ENCODE data around the gene TP53I3. TPM values are rescaled to one million over a fixed set of nuclear protein-coding genes. Genes with fewer than 3 reads are reported as not detected.
"Not testable (repeated sequence)": the region's sequence is repeated elsewhere in the genome, so short reads cannot be mapped to it uniquely, and the experiment has no call there.

The TP53I3 gene
- total RNA-seq, 1 donor from 2014 or later, result 1.2 TPM

- H3K4me1 Mint-ChIP-seq; H3K27ac Mint-ChIP-seq; H3K27me3 Mint-ChIP-seq; DNase-seq; H3K4me3 Mint-ChIP-seq; H3K36me3 Mint-ChIP-seq (ENCODE audit: low read depth); intact Hi-C loops (cut with micrococcal nuclease): not testable (repeated sequence)
- H3K9me3 Mint-ChIP-seq, result peaks cover 27% of the 10 kb centered on the region
Observed at GRCh38 chr2:24109431-24109830, 24.8 kb upstream of the TP53I3 start.

DNA sequence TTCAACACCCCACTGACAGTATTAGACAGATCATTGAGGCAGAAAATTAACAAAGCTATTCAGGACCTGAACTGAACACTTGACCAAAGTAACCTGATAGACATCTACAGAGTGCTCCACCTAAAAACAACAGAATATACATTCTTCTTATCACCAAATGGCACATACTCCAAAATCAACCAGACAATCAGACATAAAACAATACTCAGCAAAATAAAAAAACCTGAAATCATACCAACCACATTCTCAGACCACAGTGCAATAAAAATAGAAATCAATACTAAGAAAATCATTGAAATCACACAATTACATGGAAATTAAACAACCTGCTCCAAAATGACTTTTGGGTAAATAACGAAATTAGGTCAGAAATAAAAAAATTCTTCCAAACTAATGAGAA lies 22.7 kb upstream of the TP53I3 start:
- no peak overlapping the region for H3K4me3 Mint-ChIP-seq
- H3K36me3 Mint-ChIP-seq (ENCODE audit: low read depth), result no peaks in the 10 kb centered on the region
- H3K27me3 Mint-ChIP-seq, result peaks cover 6% of the 10 kb centered on the region
- intact Hi-C loops (cut with micrococcal nuclease), result no loop called here
- no peaks in the 10 kb centered on the region for H3K4me1 Mint-ChIP-seq
- no peak overlapping the region for H3K27ac Mint-ChIP-seq
- peaks cover 30% of the 10 kb centered on the region for H3K9me3 Mint-ChIP-seq
- DNase-seq, result no peak

DNA sequence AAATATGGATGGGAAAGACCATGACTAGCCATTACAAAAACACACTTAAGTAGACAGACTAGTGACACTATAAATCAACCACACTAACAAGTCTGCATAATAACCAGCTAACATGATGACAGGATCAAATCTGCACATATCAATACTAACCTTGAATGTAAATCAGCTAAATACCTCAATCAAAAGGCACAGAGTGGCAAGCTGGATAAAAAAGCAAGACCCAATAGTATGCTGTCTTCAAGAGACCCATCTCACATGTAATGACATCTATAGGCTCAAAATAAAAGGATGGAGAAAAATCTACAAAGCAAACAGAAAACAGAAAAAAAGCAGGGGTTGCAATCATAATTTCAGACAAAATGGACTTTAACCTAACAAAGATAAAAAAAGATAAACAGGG lies 22.2 kb upstream of the TP53I3 start:
- intact Hi-C loops (cut with micrococcal nuclease), result no loop called here

GRCh38 chr2:24105816-24106215 lies 21.2 kb upstream of the TP53I3 start:
- H3K36me3 Mint-ChIP-seq (ENCODE audit: low read depth), result no peaks in the 10 kb centered on the region
- no peak overlapping the region for H3K4me3 Mint-ChIP-seq
- peaks cover 6% of the 10 kb centered on the region for H3K27me3 Mint-ChIP-seq
- DNase-seq, result no peak
- no peak overlapping the region for H3K27ac Mint-ChIP-seq
- no peaks in the 10 kb centered on the region for H3K4me1 Mint-ChIP-seq
- intact Hi-C loops (cut with micrococcal nuclease), result no loop called here
- peaks cover 30% of the 10 kb centered on the region for H3K9me3 Mint-ChIP-seq

More for the DNA sequence above, 22.2 kb upstream of the TP53I3 start:
- H3K4me1 Mint-ChIP-seq, result no peaks in the 10 kb centered on the region
- H3K27ac Mint-ChIP-seq, result no peak overlapping the region
- H3K36me3 Mint-ChIP-seq (ENCODE audit: low read depth), result no peaks in the 10 kb centered on the region
- peaks cover 30% of the 10 kb centered on the region for H3K9me3 Mint-ChIP-seq
- no peak overlapping the region for H3K4me3 Mint-ChIP-seq
- DNase-seq, result no peak
- H3K27me3 Mint-ChIP-seq, result peaks cover 6% of the 10 kb centered on the region

- intact Hi-C loops (cut with micrococcal nuclease), result no loop called here
- Mint-ChIP-seq H3K4me3 (no peak overlapping the region), H3K27me3 (peaks cover 6% of the 10 kb centered on the region), H3K4me1 (no peaks in the 10 kb centered on the region), H3K36me3 (ENCODE audit: low read depth) (peaks cover 2% of the 10 kb centered on the region), H3K27ac (no peak overlapping the region), H3K9me3 (peaks cover 33% of the 10 kb centered on the region)
- DNase-seq, result no peak
Observed at GRCh38 chr2:24104906-24105305, 20.3 kb upstream of the TP53I3 start.

- Mint-ChIP-seq H3K9me3 (peaks cover 36% of the 10 kb centered on the region), H3K27ac (no peak overlapping the region), H3K36me3 (ENCODE audit: low read depth) (peaks cover 4% of the 10 kb centered on the region), H3K27me3 (peaks cover 6% of the 10 kb centered on the region), H3K4me1 (no peaks in the 10 kb centered on the region), H3K4me3 (no peak overlapping the region)
- intact Hi-C loops (cut with micrococcal nuclease), result no loop called here
- DNase-seq, result no peak
Observed at GRCh38 chr2:24104110-24104650, 19.5 kb upstream of the TP53I3 start.

GRCh38 chr2:24102677-24103076 lies 18.0 kb upstream of the TP53I3 start:
- H3K36me3 Mint-ChIP-seq (ENCODE audit: low read depth), result peaks cover 4% of the 10 kb centered on the region
- no peak for DNase-seq
- H3K27me3 Mint-ChIP-seq, result peaks cover 5% of the 10 kb centered on the region
- H3K27ac Mint-ChIP-seq, result no peak overlapping the region
- peaks cover 34% of the 10 kb centered on the region for H3K9me3 Mint-ChIP-seq
- no peak overlapping the region for H3K4me3 Mint-ChIP-seq
- no peaks in the 10 kb centered on the region for H3K4me1 Mint-ChIP-seq
- intact Hi-C loops (cut with micrococcal nuclease), result no loop called here

GRCh38 chr2:24101992-24102391 lies 17.4 kb upstream of the TP53I3 start:
- Mint-ChIP-seq H3K9me3 (peaks cover 27% of the 10 kb centered on the region), H3K36me3 (ENCODE audit: low read depth) (peaks cover 4% of the 10 kb centered on the region), H3K4me3 (no peak overlapping the region), H3K27ac (no peak overlapping the region), H3K27me3 (peaks cover 3% of the 10 kb centered on the region), H3K4me1 (no peaks in the 10 kb centered on the region)
- no peak for DNase-seq
- intact Hi-C loops (cut with micrococcal nuclease), result no loop called here

DNA sequence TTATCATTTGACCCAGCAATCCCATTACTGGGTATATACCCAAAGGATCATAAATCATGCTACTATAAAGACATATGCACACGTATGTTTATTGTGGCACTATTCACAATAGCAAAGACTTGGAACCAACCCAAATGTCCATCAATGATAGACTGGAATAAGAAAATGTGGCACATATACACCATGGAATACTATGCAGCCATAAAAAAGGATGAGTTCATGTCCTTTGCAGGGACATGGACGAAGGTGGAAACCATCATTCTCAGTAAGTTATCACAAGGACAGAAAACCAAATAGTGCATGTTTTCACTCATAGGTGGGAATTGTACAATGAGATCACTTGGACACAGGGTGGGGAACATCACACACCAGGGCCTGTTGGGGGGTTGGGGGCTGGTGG lies 16.1 kb upstream of the TP53I3 start:
- H3K9me3 Mint-ChIP-seq, result peaks cover 19% of the 10 kb centered on the region
- H3K36me3 Mint-ChIP-seq (ENCODE audit: low read depth); H3K4me3 Mint-ChIP-seq; intact Hi-C loops (cut with micrococcal nuclease); DNase-seq; H3K4me1 Mint-ChIP-seq; H3K27ac Mint-ChIP-seq; H3K27me3 Mint-ChIP-seq: not testable (repeated sequence)

- H3K27ac Mint-ChIP-seq; H3K27me3 Mint-ChIP-seq; H3K4me3 Mint-ChIP-seq; intact Hi-C loops (cut with micrococcal nuclease); H3K4me1 Mint-ChIP-seq; DNase-seq: not testable (repeated sequence)
- Mint-ChIP-seq H3K9me3 (peaks cover 16% of the 10 kb centered on the region), H3K36me3 (ENCODE audit: low read depth) (peaks cover 12% of the 10 kb centered on the region)
Observed at GRCh38 chr2:24095171-24095677, 10.6 kb upstream of the TP53I3 start.

GRCh38 chr2:24093270-24093669 lies 8.6 kb upstream of the TP53I3 start:
- peaks cover 14% of the 10 kb centered on the region for H3K36me3 Mint-ChIP-seq (ENCODE audit: low read depth)
- not testable (repeated sequence) for H3K4me3 Mint-ChIP-seq

DNA sequence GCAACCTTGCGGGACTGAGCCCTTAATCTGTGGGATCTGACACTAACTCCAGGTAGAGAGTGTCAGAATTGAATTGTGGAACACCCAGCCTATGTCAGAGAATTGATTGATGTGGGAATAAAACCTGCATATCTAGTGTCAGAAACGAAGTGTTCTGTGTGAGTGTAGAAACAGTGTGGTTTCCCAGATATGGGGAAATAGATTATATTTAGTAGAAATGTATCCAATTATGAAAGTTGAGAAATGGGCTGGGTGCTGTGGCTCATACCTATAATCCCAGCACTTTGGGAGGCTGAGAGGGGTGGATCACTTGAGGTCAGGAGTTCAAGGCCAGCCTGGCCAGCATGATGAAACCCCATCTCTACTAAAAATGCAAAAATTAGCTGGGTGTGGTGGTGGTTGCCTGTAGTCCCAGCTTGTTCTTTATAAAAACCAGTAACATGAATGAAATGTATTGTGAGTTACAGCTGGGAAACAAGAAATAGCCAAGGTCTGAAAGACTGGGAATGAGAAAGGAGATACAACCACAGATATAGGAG lies 4.3 kb upstream of the TP53I3 start:
- Mint-ChIP-seq H3K36me3 (ENCODE audit: low read depth) (peaks cover 11% of the 10 kb centered on the region), H3K27ac (no peak overlapping the region), H3K4me1 (peaks cover 10% of the 10 kb centered on the region), H3K27me3 (no peaks in the 10 kb centered on the region), H3K4me3 (no peak overlapping the region), H3K9me3 (peaks cover 3% of the 10 kb centered on the region)
- intact Hi-C loops (cut with micrococcal nuclease), result no loop called here
- DNase-seq, result no peak

More at GRCh38 chr2:24093270-24093669, 8.6 kb upstream of the TP53I3 start:
- intact Hi-C loops (cut with micrococcal nuclease); H3K27ac Mint-ChIP-seq; DNase-seq; H3K9me3 Mint-ChIP-seq; H3K27me3 Mint-ChIP-seq; H3K4me1 Mint-ChIP-seq: not testable (repeated sequence)

- no peak for DNase-seq
- Mint-ChIP-seq H3K27me3 (no peaks in the 10 kb centered on the region), H3K9me3 (no peaks in the 10 kb centered on the region), H3K4me1 (peaks cover 15% of the 10 kb centered on the region), H3K4me3 (no peak overlapping the region), H3K36me3 (ENCODE audit: low read depth) (peaks cover 8% of the 10 kb centered on the region), H3K27ac (no peak overlapping the region)
- intact Hi-C loops (cut with micrococcal nuclease), result no loop called here
Observed at GRCh38 chr2:24087032-24087431, 2.4 kb upstream of the TP53I3 start.

- H3K4me3 Mint-ChIP-seq, result no peak overlapping the region
- no peak for DNase-seq
- intact Hi-C loops (cut with micrococcal nuclease), result no loop called here
- no peaks in the 10 kb centered on the region for H3K27me3 Mint-ChIP-seq
- H3K27ac Mint-ChIP-seq, result no peak overlapping the region
- H3K36me3 Mint-ChIP-seq (ENCODE audit: low read depth), result peaks cover 8% of the 10 kb centered on the region
- H3K4me1 Mint-ChIP-seq, result peaks cover 15% of the 10 kb centered on the region
- H3K9me3 Mint-ChIP-seq, result no peaks in the 10 kb centered on the region
Observed at GRCh38 chr2:24086241-24086640, 1.6 kb upstream of the TP53I3 start.

DNA sequence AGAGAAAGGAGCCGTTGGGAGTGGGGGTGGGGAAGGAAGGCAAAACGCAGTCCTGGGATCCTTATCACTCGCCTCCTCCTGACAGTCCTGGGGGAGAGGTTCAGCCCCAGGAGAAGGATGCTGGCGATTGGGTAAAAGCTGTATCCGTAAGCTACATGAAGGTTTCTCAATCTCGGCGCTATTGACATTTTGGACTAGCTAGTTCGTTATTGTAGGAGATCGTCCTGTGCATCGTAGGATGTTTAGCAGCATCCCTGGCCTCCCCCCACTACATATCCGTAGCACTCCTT lies 511 bp upstream of the TP53I3 start:
- no peaks in the 10 kb centered on the region for H3K27me3 Mint-ChIP-seq
- H3K27ac Mint-ChIP-seq, result no peak overlapping the region
- no peaks in the 10 kb centered on the region for H3K9me3 Mint-ChIP-seq
- intact Hi-C loops (cut with micrococcal nuclease), result loop anchor here (2.0 kb wide), 2 partner anchors 144 to 298 kb away; partner anchors contain the start of gene UBXN2A
- peaks cover 10% of the 10 kb centered on the region for H3K36me3 Mint-ChIP-seq (ENCODE audit: low read depth)
- peaks cover 17% of the 10 kb centered on the region for H3K4me1 Mint-ChIP-seq
- peak overlapping the region; percentile 88 for H3K4me3 Mint-ChIP-seq
- DNase-seq, result peak; percentile 57
